ENCODE data around the gene ELN.

Gene ELN

DNA sequence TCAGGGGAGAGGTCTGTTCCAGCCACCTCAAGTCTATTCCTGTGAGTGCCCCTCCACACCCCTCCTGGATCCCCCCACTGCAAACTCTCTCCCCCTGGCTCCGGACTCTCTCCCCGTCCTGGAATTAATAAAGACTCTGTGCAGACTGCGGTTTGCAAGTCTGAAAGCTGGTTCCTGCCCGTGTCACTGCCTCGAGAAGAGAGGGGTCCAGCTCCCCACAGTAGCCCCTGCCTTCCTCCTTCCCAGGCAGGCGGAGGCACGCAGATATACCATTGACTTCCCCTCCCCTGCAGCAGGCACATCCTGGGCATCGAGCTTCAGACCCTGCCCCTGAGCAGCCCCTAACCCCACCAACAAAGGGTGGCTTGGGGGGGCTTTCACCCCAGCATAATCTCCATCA is 2.2 kb upstream of the ELN start:
- Histone ChIP-seq H3K36me3 (ENCODE audit: control insufficient read depth, insufficient read depth, low read length) (no peaks in the 10 kb centered on the region), H3K4me3 (ENCODE audit: low read depth, low read length) (no peak overlapping the region), H3K4me1 (ENCODE audit: control insufficient read depth, insufficient read depth, low read length) (peaks cover 46% of the 10 kb centered on the region), H3K27ac (ENCODE audit: low read depth, low read length) (no peak overlapping the region), H3K9me3 (ENCODE audit: control insufficient read depth, insufficient read depth, low read depth, low read length) (no peaks in the 10 kb centered on the region), H3K9ac (ENCODE audit: low read length) (no peak overlapping the region), H3K27me3 (ENCODE audit: control insufficient read depth, insufficient read depth, low read length) (peaks cover 13% of the 10 kb centered on the region; the same call in 1 of the 2 replicates)

GRCh38 chr7:74026406-74026902 is 1.5 kb upstream of the ELN start:
- Histone ChIP-seq H3K36me3 (ENCODE audit: control insufficient read depth, insufficient read depth, low read length) (no peaks in the 10 kb centered on the region), H3K9me3 (ENCODE audit: control insufficient read depth, insufficient read depth, low read depth, low read length) (no peaks in the 10 kb centered on the region), H3K4me3 (ENCODE audit: low read depth, low read length) (no peak overlapping the region), H3K27ac (ENCODE audit: low read depth, low read length) (no peak overlapping the region), H3K27me3 (ENCODE audit: control insufficient read depth, insufficient read depth, low read length) (peaks cover 13% of the 10 kb centered on the region; the same call in 1 of the 2 replicates), H3K4me1 (ENCODE audit: control insufficient read depth, insufficient read depth, low read length) (peaks cover 51% of the 10 kb centered on the region), H3K9ac (ENCODE audit: low read length) (no peak overlapping the region)

- Histone ChIP-seq H3K9ac (ENCODE audit: low read length) (no peak overlapping the region), H3K4me3 (ENCODE audit: low read depth, low read length) (no peak overlapping the region), H3K4me1 (ENCODE audit: control insufficient read depth, insufficient read depth, low read length) (peaks cover 49% of the 10 kb centered on the region), H3K9me3 (ENCODE audit: control insufficient read depth, insufficient read depth, low read depth, low read length) (no peaks in the 10 kb centered on the region), H3K27me3 (ENCODE audit: control insufficient read depth, insufficient read depth, low read length) (peaks cover 13% of the 10 kb centered on the region; the same call in 1 of the 2 replicates), H3K36me3 (ENCODE audit: control insufficient read depth, insufficient read depth, low read length) (no peaks in the 10 kb centered on the region), H3K27ac (ENCODE audit: low read depth, low read length) (no peak overlapping the region)
Observed at GRCh38 chr7:74026903-74027682, 880 bp upstream of the ELN start.

DNA sequence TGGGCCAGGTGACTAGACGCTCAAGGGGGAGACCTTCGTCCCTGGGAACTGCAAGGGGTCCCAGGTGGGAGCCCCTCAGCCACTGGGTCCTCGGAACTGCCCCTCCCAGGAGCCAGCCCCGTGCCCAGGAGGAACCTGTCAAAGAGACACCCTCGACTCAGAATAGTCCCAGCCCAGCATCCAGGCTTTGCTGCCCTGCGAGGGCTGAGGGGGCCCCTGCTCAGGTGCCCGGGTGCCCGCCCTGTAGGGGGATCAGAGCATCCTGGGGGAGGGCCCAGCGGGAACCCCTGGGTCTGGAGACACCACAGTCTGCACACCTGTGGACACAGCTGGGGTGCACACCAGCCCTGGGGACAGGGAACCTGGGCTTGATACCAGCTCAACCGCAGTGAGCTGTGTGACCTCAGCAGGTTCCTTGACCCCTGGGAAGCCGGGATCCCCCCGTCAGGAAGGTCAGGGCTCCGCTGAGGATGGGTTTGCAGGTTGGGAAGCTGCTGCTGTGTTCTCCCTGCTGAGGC is 407 bp downstream of the ELN start:
- Histone ChIP-seq H3K4me3 (ENCODE audit: low read depth, low read length) (no peak overlapping the region), H3K4me1 (ENCODE audit: control insufficient read depth, insufficient read depth, low read length) (peaks cover 42% of the 10 kb centered on the region), H3K27ac (ENCODE audit: low read depth, low read length) (no peak overlapping the region)

GRCh38 chr7:74029089-74029785 is 1.3 kb downstream of the ELN start:
- H3K27ac ChIP-seq (ENCODE audit: low read depth, low read length): no peak overlapping the region
- H3K4me1 ChIP-seq (ENCODE audit: control insufficient read depth, insufficient read depth, low read length): peaks cover 49% of the 10 kb centered on the region
- no peaks in the 10 kb centered on the region for H3K9me3 ChIP-seq (ENCODE audit: control insufficient read depth, insufficient read depth, low read depth, low read length)
- no peak overlapping the region for H3K4me3 ChIP-seq (ENCODE audit: low read depth, low read length)
- H3K36me3 ChIP-seq (ENCODE audit: control insufficient read depth, insufficient read depth, low read length): no peaks in the 10 kb centered on the region
- peaks cover 13% of the 10 kb centered on the region; the same call in 1 of the 2 replicates for H3K27me3 ChIP-seq (ENCODE audit: control insufficient read depth, insufficient read depth, low read length)
- H3K9ac ChIP-seq (ENCODE audit: low read length): no peak overlapping the region

More for the DNA sequence above, 407 bp downstream of the ELN start:
- no peaks in the 10 kb centered on the region for H3K36me3 ChIP-seq (ENCODE audit: control insufficient read depth, insufficient read depth, low read length)
- H3K9me3 ChIP-seq (ENCODE audit: control insufficient read depth, insufficient read depth, low read depth, low read length): no peaks in the 10 kb centered on the region
- H3K9ac ChIP-seq (ENCODE audit: low read length): no peak overlapping the region
- peaks cover 13% of the 10 kb centered on the region; the same call in 1 of the 2 replicates for H3K27me3 ChIP-seq (ENCODE audit: control insufficient read depth, insufficient read depth, low read length)

- H3K9ac ChIP-seq (ENCODE audit: low read length): no peak overlapping the region
- H3K4me3 ChIP-seq (ENCODE audit: low read depth, low read length): no peak overlapping the region
- peaks cover 13% of the 10 kb centered on the region; the same call in 1 of the 2 replicates for H3K27me3 ChIP-seq (ENCODE audit: control insufficient read depth, insufficient read depth, low read length)
- H3K36me3 ChIP-seq (ENCODE audit: control insufficient read depth, insufficient read depth, low read length): no peaks in the 10 kb centered on the region
- no peaks in the 10 kb centered on the region for H3K9me3 ChIP-seq (ENCODE audit: control insufficient read depth, insufficient read depth, low read depth, low read length)
- H3K27ac ChIP-seq (ENCODE audit: low read depth, low read length): no peak overlapping the region
- H3K4me1 ChIP-seq (ENCODE audit: control insufficient read depth, insufficient read depth, low read length): peaks cover 50% of the 10 kb centered on the region
Observed at GRCh38 chr7:74029991-74030415, 2.0 kb downstream of the ELN start.

GRCh38 chr7:74030861-74031260 is 2.9 kb downstream of the ELN start:
- peaks cover 12% of the 10 kb centered on the region; the same call in 1 of the 2 replicates for H3K27me3 ChIP-seq (ENCODE audit: control insufficient read depth, insufficient read depth, low read length)
- no peak overlapping the region for H3K9ac ChIP-seq (ENCODE audit: low read length)
- no peak overlapping the region for H3K4me3 ChIP-seq (ENCODE audit: low read depth, low read length)
- no peaks in the 10 kb centered on the region for H3K36me3 ChIP-seq (ENCODE audit: control insufficient read depth, insufficient read depth, low read length)
- no peak overlapping the region; the same call in 1 of the 2 replicates for H3K27ac ChIP-seq (ENCODE audit: low read depth, low read length)
- H3K4me1 ChIP-seq (ENCODE audit: control insufficient read depth, insufficient read depth, low read length): peaks cover 50% of the 10 kb centered on the region
- no peaks in the 10 kb centered on the region for H3K9me3 ChIP-seq (ENCODE audit: control insufficient read depth, insufficient read depth, low read depth, low read length)

- Histone ChIP-seq H3K4me1 (ENCODE audit: control insufficient read depth, insufficient read depth, low read length) (peaks cover 45% of the 10 kb centered on the region), H3K27ac (ENCODE audit: low read depth, low read length) (no peak overlapping the region; the same call in 1 of the 2 replicates), H3K9ac (ENCODE audit: low read length) (no peak overlapping the region), H3K4me3 (ENCODE audit: low read depth, low read length) (no peak overlapping the region), H3K36me3 (ENCODE audit: control insufficient read depth, insufficient read depth, low read length) (no peaks in the 10 kb centered on the region), H3K9me3 (ENCODE audit: control insufficient read depth, insufficient read depth, low read depth, low read length) (no peaks in the 10 kb centered on the region), H3K27me3 (ENCODE audit: control insufficient read depth, insufficient read depth, low read length) (peaks cover 6% of the 10 kb centered on the region; the same call in 1 of the 2 replicates)
Observed at GRCh38 chr7:74031403-74032190, 3.6 kb downstream of the ELN start.

DNA sequence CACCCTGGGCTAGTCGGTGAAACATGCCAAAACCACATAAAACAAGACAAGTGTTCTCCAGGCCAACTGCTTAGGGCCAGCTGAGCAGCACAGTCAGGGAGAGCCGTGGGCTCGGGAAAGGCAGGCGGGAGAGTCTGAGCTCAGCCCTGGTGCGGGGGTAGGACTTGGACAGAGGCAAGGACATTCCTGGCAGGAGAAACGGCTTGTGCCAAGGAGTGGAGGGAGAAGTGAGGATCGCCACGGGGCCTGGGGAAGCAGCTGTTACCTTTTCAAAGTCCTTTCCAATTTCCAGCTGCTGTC is 4.2 kb downstream of the ELN start:
- no peak overlapping the region for H3K27ac ChIP-seq (ENCODE audit: low read depth, low read length)
- H3K4me3 ChIP-seq (ENCODE audit: low read depth, low read length): no peak overlapping the region
- H3K9me3 ChIP-seq (ENCODE audit: control insufficient read depth, insufficient read depth, low read depth, low read length): no peaks in the 10 kb centered on the region
- H3K9ac ChIP-seq (ENCODE audit: low read length): no peak overlapping the region
- peaks cover 5% of the 10 kb centered on the region; the same call in 1 of the 2 replicates for H3K27me3 ChIP-seq (ENCODE audit: control insufficient read depth, insufficient read depth, low read length)
- no peaks in the 10 kb centered on the region for H3K36me3 ChIP-seq (ENCODE audit: control insufficient read depth, insufficient read depth, low read length)
- H3K4me1 ChIP-seq (ENCODE audit: control insufficient read depth, insufficient read depth, low read length): peaks cover 41% of the 10 kb centered on the region

DNA sequence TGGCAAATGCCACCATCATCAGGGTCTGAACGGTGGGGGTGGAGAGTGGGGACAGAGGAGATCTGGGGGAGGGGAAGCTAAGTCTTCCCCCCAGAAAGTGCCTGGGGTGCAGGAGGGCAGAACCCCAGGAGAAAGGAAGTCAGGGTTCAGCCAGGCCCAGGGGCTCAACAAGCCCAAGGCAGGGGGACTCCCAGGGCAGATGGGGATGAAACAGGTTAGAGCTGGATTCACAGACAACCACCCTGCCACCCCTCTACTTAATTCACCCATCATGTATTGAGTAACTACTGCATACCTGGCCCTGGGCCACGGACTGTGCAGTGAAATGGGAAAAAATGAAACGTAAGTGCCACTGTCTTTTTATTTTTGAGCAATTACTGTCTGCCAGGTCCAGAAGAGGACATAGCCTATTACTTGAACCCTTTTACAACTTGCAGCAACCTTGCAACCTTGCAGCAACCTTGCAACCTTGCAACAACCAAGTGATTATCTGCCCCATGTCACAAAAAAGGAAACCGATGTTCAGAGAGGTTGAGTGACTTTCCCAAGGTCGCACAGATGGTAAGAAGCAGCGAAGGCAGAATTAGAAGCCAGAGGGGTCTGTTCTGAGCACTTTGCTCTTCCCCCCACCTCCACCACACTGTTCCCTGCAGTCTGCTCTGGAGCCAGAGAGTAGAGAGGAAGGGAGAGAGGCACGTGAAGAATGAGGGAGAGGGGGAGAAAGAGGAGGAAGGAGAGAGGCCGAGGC is 4.8 kb downstream of the ELN start:
- H3K27me3 ChIP-seq (ENCODE audit: control insufficient read depth, insufficient read depth, low read length): peaks cover 5% of the 10 kb centered on the region; the same call in 1 of the 2 replicates
- H3K9ac ChIP-seq (ENCODE audit: low read length): no peak overlapping the region
- H3K36me3 ChIP-seq (ENCODE audit: control insufficient read depth, insufficient read depth, low read length): no peaks in the 10 kb centered on the region
- H3K27ac ChIP-seq (ENCODE audit: low read depth, low read length): no peak overlapping the region
- peaks cover 38% of the 10 kb centered on the region for H3K4me1 ChIP-seq (ENCODE audit: control insufficient read depth, insufficient read depth, low read length)
- no peak overlapping the region for H3K4me3 ChIP-seq (ENCODE audit: low read depth, low read length)
- H3K9me3 ChIP-seq (ENCODE audit: control insufficient read depth, insufficient read depth, low read depth, low read length): no peaks in the 10 kb centered on the region
